OCI-LY7 (cell line): Measurements from ENCODE around the gene KCNB1.

ENCODE experiments used
- CTCF ChIP-seq: fragments of 200-600 bp; sonication (generic); conservative IDR thresholded peaks from 2 replicates; pipeline ENCODE4 v1.5.1; 2014; ENCODE audit warnings: mild to moderate bottlenecking, antibody characterized with exemption, low read length, moderate library complexity, mixed read lengths
- EZH2phosphoT487 ChIP-seq: fragments of 200-600 bp; sonication (generic); IDR thresholded peaks from 2 replicates; pipeline ENCODE4 v1.6.1; 2018; ENCODE audit warnings: low read depth, borderline replicate concordance, mild to moderate bottlenecking, mixed run types, antibody characterized with exemption, low read length, moderate library complexity, mixed read lengths

DNA sequence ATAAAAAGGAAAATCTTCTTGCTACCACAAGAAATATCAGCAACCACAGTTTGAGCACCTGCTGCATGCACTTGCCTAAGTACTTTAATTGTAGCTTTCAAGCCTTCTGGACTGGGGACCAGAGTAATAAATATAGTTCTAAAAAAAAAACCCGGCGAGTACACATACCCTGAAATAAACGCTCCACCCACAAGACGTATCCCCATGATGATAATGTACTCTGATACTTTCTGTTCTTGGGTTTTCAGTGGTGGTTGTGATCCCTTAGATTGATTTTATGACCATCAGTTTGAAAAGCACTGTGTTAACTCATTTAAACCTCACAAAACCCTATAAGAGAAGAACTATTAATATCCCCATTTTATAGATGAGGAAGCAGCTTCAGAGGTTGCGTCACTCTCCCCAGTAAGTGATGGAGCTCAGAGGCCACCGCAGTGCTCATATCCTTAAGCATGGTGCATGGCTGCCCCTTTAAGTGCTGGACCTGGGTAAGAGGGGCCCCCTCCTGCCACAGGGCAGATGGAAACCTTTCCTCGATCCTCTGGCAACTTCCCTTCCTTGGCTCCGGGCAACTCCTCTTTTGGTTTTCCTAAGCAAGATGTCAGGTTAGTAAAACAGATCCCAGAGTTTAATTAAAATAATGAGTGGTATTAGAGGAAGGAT lies 67.3 kb downstream of the KCNB1 start:
- TF ChIP-seq CTCF, result no peak
- no peak for TF ChIP-seq EZH2phosphoT487
